Lung (tissue), 12 donors: ENCODE measurements around the gene ARHGEF16. TPM values are rescaled to one million over a fixed set of nuclear protein-coding genes. Genes with fewer than 3 reads are reported as not detected.

Source experiments
- ATAC-seq: fragments of 200-7000 bp; cut with Tn5 transposase; one replicate; pipeline ENCODE4 v1.9.1; 2020; ENCODE audit warnings: moderate number of reproducible peaks; ENCODE audit not compliant: insufficient read depth, low FRiP score
- DNase-seq, 3 donors: peaks; one replicate each; pipeline ENCODE4 v3.0.0-alpha.2; 2013 to 2017
- H3K27ac ChIP-seq, 2 donors: one replicate each; pipeline ENCODE4 v1.5.1; 2013; ENCODE audit warnings: mild to moderate bottlenecking in 2 of 2, moderate library complexity in 2 of 2, control low read depth in 1 of 2, inconsistent platforms in 1 of 2, low read depth in 1 of 2, low read length in 1 of 2
- H3K27me3 ChIP-seq, 3 donors: one replicate each; pipeline ENCODE4 v1.5.1; 2013; ENCODE audit warnings: low read length in 2 of 3; ENCODE audit not compliant: control insufficient read depth in 3 of 3, insufficient read depth in 3 of 3
- H3K36me3 ChIP-seq, 4 donors: one replicate each; pipeline ENCODE4 v1.5.1; 2013; ENCODE audit warnings: low read length in 4 of 4, mild to moderate bottlenecking in 1 of 4, moderate library complexity in 1 of 4; ENCODE audit not compliant: control insufficient read depth in 4 of 4, insufficient read depth in 4 of 4
- H3K4me1 ChIP-seq, 5 donors: one replicate each; pipeline ENCODE4 v1.5.1; 2013; ENCODE audit warnings: low read length in 5 of 5, mild to moderate bottlenecking in 2 of 5, moderate library complexity in 1 of 5; ENCODE audit not compliant: control insufficient read depth in 5 of 5, insufficient read depth in 5 of 5
- H3K4me3 ChIP-seq: one replicate; pipeline ENCODE4 v1.5.1; 2013; ENCODE audit warnings: mild to moderate bottlenecking, control low read depth, moderate library complexity
- H3K9ac ChIP-seq, 2 donors: one replicate each; pipeline ENCODE4 v1.5.1; 2013; ENCODE audit warnings: low read length in 2 of 2, control low read depth in 1 of 2; ENCODE audit not compliant: insufficient read depth in 1 of 2
- H3K9me3 ChIP-seq, 4 donors: one replicate each; pipeline ENCODE4 v1.5.1; 2013; ENCODE audit warnings: low read length in 3 of 4, mild to moderate bottlenecking in 1 of 4, moderate library complexity in 1 of 4; ENCODE audit not compliant: control insufficient read depth in 4 of 4, insufficient read depth in 3 of 4
- CTCF ChIP-seq: IDR thresholded peaks from 2 replicates; pipeline ENCODE4 v1.5.1; 2012; ENCODE audit warnings: mild to moderate bottlenecking; ENCODE audit errors: control extremely low read depth, extremely low read depth
- WGBS, 2 donors: extraction: QIAGEN DNeasy Blood & Tissue Kit; methylation state at CpG; one replicate each; pipeline ENCODE4 v1.1.7; 2013; 5-methylcytosine and 5-hydroxymethylcytosine counted together
- polyA plus RNA-seq, 2 donors: library from polyadenylated mRNA; stranded (reverse); fragments of 200-250 nt; gene quantifications; one replicate each; pipeline ENCODE4 v1.2.1, GENCODE V29; 2013
- total RNA-seq, 2 donors: library from RNA; depleted of rRNA in 1 of 2; stranded (reverse); fragments of >200 nt in 1 of 2; gene quantifications; one replicate each; pipeline ENCODE4 v1.2.1, GENCODE V29; 2014 to 2021
- donor health status: control.
- donor health status: control.
- donor health status: Bipolar disorder and iron deficiency.
- donor health status: healthy.
- donor health status: DM: yes; HTN: yes; CAD: no.

The ARHGEF16 gene
- total and polyA plus RNA-seq, 4 donors: 6.5 to 14.8 (median 9.8) TPM

DNA sequence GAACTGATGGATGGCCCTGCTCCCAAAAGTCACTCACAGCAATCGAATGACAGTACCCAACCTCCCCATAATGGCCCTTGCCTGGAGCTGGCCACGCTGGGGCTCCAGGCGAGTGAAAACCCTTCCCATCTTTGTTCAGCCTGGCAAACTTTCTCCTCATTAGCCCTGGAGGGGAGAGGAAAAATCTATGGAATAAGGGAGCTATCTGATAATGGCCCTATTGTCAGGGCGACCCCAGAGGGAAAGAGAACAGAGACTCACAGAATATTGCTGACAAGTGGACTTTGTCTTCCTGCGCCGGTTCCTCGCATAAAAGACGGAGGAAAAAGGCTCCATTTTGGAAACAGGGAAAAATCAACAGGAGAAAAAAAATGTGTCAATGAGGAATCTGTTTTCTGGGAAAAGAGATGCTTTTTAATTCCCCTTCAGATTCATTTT, 13.0 kb upstream of the ARHGEF16 start:
- no peak for ATAC-seq
- 58 to 72% methylated on average over 8 of the region's 8 CpGs for WGBS, 2 donors

GRCh38 chr1:3441880-3442279, 12.6 kb upstream of the ARHGEF16 start:
- TF ChIP-seq CTCF: no peak
- ATAC-seq (no peak), DNase-seq (no peak)
- peaks cover 0 to 13% (median 0%) of the 10 kb centered on the region in 5 donors for H3K4me1 ChIP-seq
- H3K9ac ChIP-seq: no peak overlapping the region
- WGBS, 2 donors: 83 to 88% methylated on average over 8 of the region's 8 CpGs
- H3K36me3 ChIP-seq: no peaks in the 10 kb centered on the region
- no peak overlapping the region for H3K27ac ChIP-seq
- H3K9me3 ChIP-seq: no peaks in the 10 kb centered on the region
- H3K27me3 ChIP-seq: peaks cover 3 to 7% (median 7%) of the 10 kb centered on the region in 3 donors
- no peak overlapping the region for H3K4me3 ChIP-seq

More for the DNA sequence above, 13.0 kb upstream of the ARHGEF16 start:
- H3K9me3 ChIP-seq: no peaks in the 10 kb centered on the region
- H3K4me1 ChIP-seq: peaks cover 0 to 13% (median 0%) of the 10 kb centered on the region in 5 donors
- H3K36me3 ChIP-seq: no peaks in the 10 kb centered on the region
- peaks cover 3 to 7% (median 7%) of the 10 kb centered on the region in 3 donors for H3K27me3 ChIP-seq
- no peak for TF ChIP-seq CTCF
- no peak for DNase-seq
- no peak overlapping the region for H3K9ac ChIP-seq
- H3K4me3 ChIP-seq: no peak overlapping the region
- no peak overlapping the region for H3K27ac ChIP-seq

- no peak overlapping the region for H3K9ac ChIP-seq
- no peak for ATAC-seq
- no peak for TF ChIP-seq CTCF
- no peak overlapping the region for H3K27ac ChIP-seq
- WGBS, 2 donors: 80 to 81% methylated on average over 13 of the region's 13 CpGs
- no peak for DNase-seq
- H3K36me3 ChIP-seq: no peaks in the 10 kb centered on the region
- H3K9me3 ChIP-seq: no peaks in the 10 kb centered on the region
- peaks cover 3 to 7% (median 7%) of the 10 kb centered on the region in 3 donors for H3K27me3 ChIP-seq
- no peak overlapping the region for H3K4me3 ChIP-seq
- peaks cover 0 to 13% (median 0%) of the 10 kb centered on the region in 5 donors for H3K4me1 ChIP-seq
Measured at GRCh38 chr1:3442331-3442730, 12.1 kb upstream of the ARHGEF16 start.

DNA sequence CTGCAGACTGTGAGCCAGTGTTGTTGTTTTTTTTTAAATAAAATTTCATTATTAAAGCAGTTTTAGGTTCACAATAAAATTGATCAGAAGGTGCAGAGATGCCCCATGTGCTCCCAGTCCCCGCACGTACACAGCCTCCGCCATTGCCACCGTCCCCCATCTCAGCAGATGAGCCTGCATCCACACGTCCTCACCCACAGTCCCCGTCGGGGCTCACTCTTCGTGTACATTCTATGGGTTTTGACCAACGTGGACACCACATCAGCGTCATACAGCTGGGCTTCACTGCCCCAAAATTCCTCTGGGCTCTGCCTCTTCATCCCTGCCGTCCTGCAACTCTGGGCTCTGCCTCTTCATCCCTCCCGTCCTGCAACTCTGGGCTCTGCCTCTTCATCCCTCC, 11.6 kb upstream of the ARHGEF16 start:
- Histone ChIP-seq H3K27me3 (peaks cover 3 to 7% (median 7%) of the 10 kb centered on the region in 3 donors), H3K4me1 (peaks cover 0 to 13% (median 0%) of the 10 kb centered on the region in 5 donors), H3K27ac (no peak overlapping the region), H3K9me3 (peaks cover 0 to 3% (median 0%) of the 10 kb centered on the region in 4 donors), H3K9ac (no peak overlapping the region), H3K4me3 (no peak overlapping the region), H3K36me3 (no peaks in the 10 kb centered on the region)
- 82 to 94% methylated on average over 12 of the region's 12 CpGs for WGBS, 2 donors
- no peak for ATAC-seq
- TF ChIP-seq CTCF: no peak
- DNase-seq: no peak
